HCT116 (cell line): ENCODE data around the gene DHRS13. TPM values are rescaled to one million over a fixed set of nuclear protein-coding genes. Genes with fewer than 3 reads are reported as not detected.

Experiments used
- ATAC-seq: fragments of 200-7000 bp; cut with Tn5 transposase; 2 replicates; pipeline ENCODE4 v1.9.1; 2020; ENCODE audit warnings: mild to moderate bottlenecking, moderate library complexity
- BruUV-seq: library from RNA; stranded (reverse); fragments of 400-500 nt; replicated peaks from 2 replicates; lab custom pipeline; 2021; lab: Mats Ljungman, UMichigan
- CTCF ChIA-PET: fragments of 300-600 bp; sonication (Branson Sonifier 250); formaldehyde crosslinking; loops from one replicate; lab custom pipeline; 2021; ENCODE audit warnings: antibody characterized with exemption; lab: Charles Lee
- POLR2A ChIA-PET: fragments of 300-600, 350-600 bp; sonication (Branson Sonifier 250); formaldehyde crosslinking; loops from one replicate; lab custom pipeline; 2021; ENCODE audit warnings: antibody characterized with exemption; lab: Charles Lee
- RAD21 ChIA-PET, 2 experiments: fragments of 300-600 bp; sonication (Branson Sonifier 250); formaldehyde crosslinking; loops; one replicate each; lab custom pipeline; 2023; ENCODE audit warnings: low total read pairs in 2 of 2; ENCODE audit not compliant: uncharacterized antibody in 2 of 2, unreplicated experiment in 2 of 2, low non-redundant PET in 1 of 2; lab: Charles Lee
- DNase-seq: peaks from one replicate; pipeline ENCODE4 v3.0.0-alpha.2; 2010; ENCODE audit warnings: low read depth, low spot score
- H2AFZ ChIP-seq: fragments of 200-600 bp; shearing (Covaris generic), sonication (generic); 2 replicates; pipeline ENCODE4 v1.6.1; 2017; ENCODE audit warnings: low read depth, mixed run types, mixed read lengths, antibody characterized with exemption, low read length; ENCODE audit not compliant: poor library complexity, severe bottlenecking
- H3K27ac ChIP-seq: 2 replicates; pipeline ENCODE4 v1.5.1; 2012; ENCODE audit warnings: low read depth, low read length
- H3K27me3 ChIP-seq: fragments of 200-600 bp; sonication (generic); 2 replicates; pipeline ENCODE4 v1.6.1; 2016; ENCODE audit warnings: mixed run types, low read length, mixed read lengths; ENCODE audit not compliant: insufficient read depth
- H3K36me3 ChIP-seq, 2 experiments: fragments of 200-500 bp in 1 of 2; fragments of 200-600 bp in 1 of 2; sonication (Bioruptor generic) in 1 of 2; sonication (generic) in 1 of 2; 2 replicates each; pipeline versions ENCODE4 v1.5.1 to v1.6.1; 2014 to 2016; ENCODE audit warnings: low read length in 2 of 2, inconsistent platforms in 1 of 2, mixed read lengths in 1 of 2, mixed run types in 1 of 2; ENCODE audit not compliant: insufficient read depth in 2 of 2, control insufficient read depth in 1 of 2
- H3K4me1 ChIP-seq, 2 experiments: fragments of 200-600 bp in 1 of 2; sonication (generic) in 1 of 2; 2 replicates each; pipeline versions ENCODE4 v1.5.1 to v1.6.1; 2012 to 2017; ENCODE audit warnings: low read length in 2 of 2, inconsistent platforms in 1 of 2, mild to moderate bottlenecking in 1 of 2, mixed read lengths in 1 of 2, mixed run types in 1 of 2, moderate library complexity in 1 of 2; ENCODE audit not compliant: insufficient read depth in 2 of 2, control insufficient read depth in 1 of 2
- H3K4me2 ChIP-seq: fragments of 200-600 bp; sonication (generic); 2 replicates; pipeline ENCODE4 v1.6.1; 2017; ENCODE audit warnings: mixed run types, low read length, mixed read lengths
- H3K4me3 ChIP-seq, 2 experiments: fragments of 200-600 bp in 1 of 2; sonication (generic) in 1 of 2; replicated peaks in 1 of 2; 2 replicates each; pipeline ENCODE4 v1.5.1; 2011 to 2016; ENCODE audit warnings: low read length in 2 of 2, control low read depth in 1 of 2, low read depth in 1 of 2, mild to moderate bottlenecking in 1 of 2, mixed read lengths in 1 of 2, mixed run types in 1 of 2
- H3K79me2 ChIP-seq: fragments of 200-600 bp; sonication (generic); 2 replicates; pipeline ENCODE4 v1.6.1; 2017; ENCODE audit warnings: mild to moderate bottlenecking, mixed run types, low read length, moderate library complexity, mixed read lengths; ENCODE audit not compliant: insufficient read depth
- H3K9ac ChIP-seq: fragments of 200-600 bp; sonication (generic); 2 replicates; pipeline ENCODE4 v1.6.1; 2016; ENCODE audit warnings: low read length, mixed read lengths
- H3K9me2 ChIP-seq: fragments of 200-600 bp; sonication (generic), shearing (Covaris generic); 2 replicates; pipeline ENCODE4 v1.6.1; 2017; ENCODE audit warnings: mixed run types, mild to moderate bottlenecking, moderate library complexity; ENCODE audit not compliant: insufficient read depth
- H3K9me3 ChIP-seq, 2 experiments: fragments of 200-500 bp in 1 of 2; fragments of 200-600 bp in 1 of 2; sonication (Bioruptor generic) in 1 of 2; sonication (generic) in 1 of 2; 2 replicates each; pipeline ENCODE4 v1.6.1; 2014 to 2017; ENCODE audit warnings: low read length in 2 of 2, mixed read lengths in 2 of 2, inconsistent platforms in 1 of 2, low read depth in 1 of 2, mild to moderate bottlenecking in 1 of 2, mixed run types in 1 of 2, moderate library complexity in 1 of 2; ENCODE audit not compliant: control insufficient read depth in 1 of 2, insufficient read depth in 1 of 2
- H4K20me1 ChIP-seq: fragments of 200-600 bp; sonication (generic), shearing (Covaris generic); 2 replicates; pipeline ENCODE4 v1.6.1; 2017; ENCODE audit warnings: mixed run types, mild to moderate bottlenecking, moderate library complexity; ENCODE audit not compliant: insufficient read depth
- RAD21 ChIP-seq: IDR thresholded peaks from 2 replicates; pipeline ENCODE4 v1.6.1; 2012; ENCODE audit warnings: low read depth, mild to moderate bottlenecking
- SIN3A ChIP-seq: IDR thresholded peaks from 2 replicates; pipeline ENCODE4 v1.6.1; 2012; ENCODE audit warnings: low read depth
- SP1 ChIP-seq: IDR thresholded peaks from 2 replicates; pipeline ENCODE4 v1.6.1; 2012; ENCODE audit warnings: low read depth
- ZNF274 ChIP-seq: fragments of 200-500 bp; sonication (Bioruptor generic); IDR thresholded peaks from 2 replicates; pipeline ENCODE4 v1.6.1; 2014; ENCODE audit warnings: mild to moderate bottlenecking, low read depth, low read length, inconsistent platforms
- intact Hi-C: fragments of 100-400 bp; cut with micrococcal nuclease; formaldehyde crosslinking; loops from 2 replicates; pipeline ENCODE4 v1.10.0; 2022
- total RNA-seq: library from RNA; stranded (reverse); gene quantifications from one replicate; pipeline ENCODE4 v1.2.1, GENCODE V29; 2021; ENCODE audit not compliant: unreplicated experiment
- TF ChIP-seq, protein P1 (sequence below): IDR thresholded peaks from 2 replicates; pipeline ENCODE4 v1.6.1; 2012; ENCODE audit warnings: low read depth

Gene DHRS13
- total RNA-seq, 1 experiment from 2014 or later = 13.5 TPM

DNA sequence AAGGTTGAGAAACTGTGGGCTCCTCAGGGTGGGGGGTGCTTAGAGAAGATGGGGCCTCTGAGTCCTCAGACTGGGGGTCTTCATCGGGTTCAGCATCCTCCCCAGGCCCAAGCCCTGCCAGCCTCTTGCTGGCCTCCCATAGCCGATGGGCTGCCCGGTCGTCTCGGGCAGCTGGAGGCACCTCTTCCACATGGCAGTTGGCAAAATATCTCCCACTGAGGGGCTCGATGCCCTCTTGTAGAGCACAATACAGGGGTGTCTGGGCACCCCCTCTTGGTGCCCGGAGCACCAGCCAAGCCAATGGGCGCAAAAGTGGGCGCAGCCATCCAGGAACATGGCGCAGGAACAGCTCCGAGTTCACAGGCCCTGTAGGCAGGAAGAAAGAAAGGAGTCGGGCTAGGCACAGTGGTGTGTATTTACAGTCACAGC, 4.3 kb downstream of the DHRS13 start:
- Histone ChIP-seq H3K36me3 (0 out of 4 replicates have a peak, but pooled peaks cover 0 to 6% of the 10 kb centered on the region in 2 experiments), H4K20me1 (no peaks in the 10 kb centered on the region), H3K4me1 (peaks cover 24 to 41% of the 10 kb centered on the region in 2 experiments; a peak in 3 of 4 replicates), H3K79me2 (peaks cover 25% of the 10 kb centered on the region), H3K9me3 (no peaks in the 10 kb centered on the region), H3K27me3 (no peaks in the 10 kb centered on the region), H3K4me2 (peak overlapping the region; percentile 89), H2AFZ (no peak overlapping the region), H3K9ac (no peak overlapping the region), H3K27ac (peak overlapping the region; percentile 97; the same call in 1 of the 2 replicates), H3K9me2 (no peaks in the 10 kb centered on the region), H3K4me3 (no peak overlapping the region)
- intact Hi-C loops = no loop called here
- CTCF ChIA-PET = interaction anchor here (1.2 to 1.9 kb wide), 4 partner anchors 135 to 172 kb away, joined by 3 to 7 read pairs (median 5); partner anchors contain the start of gene TLCD1
- BruUV-seq = no TSS peak
- RAD21 ChIA-PET = interaction anchor here in 1 of 2 experiments (1.1 kb wide), 1 partner anchor 171 kb away, joined by 4 read pairs; no protein-coding TSS in a partner anchor
- ATAC-seq (no peak), DNase-seq (no peak)
- POLR2A ChIA-PET = interaction anchor here (0.9 to 2.0 kb wide), 3 partner anchors 19 to 172 kb away, joined by 3 to 5 read pairs (median 4); partner anchors contain the start of genes PHF12 and TLCD1
- TF ChIP-seq ZNF274 (no peak), SIN3A (no peak), RAD21 (no peak), SP1 (no peak)
- TF ChIP-seq, protein P1, sequence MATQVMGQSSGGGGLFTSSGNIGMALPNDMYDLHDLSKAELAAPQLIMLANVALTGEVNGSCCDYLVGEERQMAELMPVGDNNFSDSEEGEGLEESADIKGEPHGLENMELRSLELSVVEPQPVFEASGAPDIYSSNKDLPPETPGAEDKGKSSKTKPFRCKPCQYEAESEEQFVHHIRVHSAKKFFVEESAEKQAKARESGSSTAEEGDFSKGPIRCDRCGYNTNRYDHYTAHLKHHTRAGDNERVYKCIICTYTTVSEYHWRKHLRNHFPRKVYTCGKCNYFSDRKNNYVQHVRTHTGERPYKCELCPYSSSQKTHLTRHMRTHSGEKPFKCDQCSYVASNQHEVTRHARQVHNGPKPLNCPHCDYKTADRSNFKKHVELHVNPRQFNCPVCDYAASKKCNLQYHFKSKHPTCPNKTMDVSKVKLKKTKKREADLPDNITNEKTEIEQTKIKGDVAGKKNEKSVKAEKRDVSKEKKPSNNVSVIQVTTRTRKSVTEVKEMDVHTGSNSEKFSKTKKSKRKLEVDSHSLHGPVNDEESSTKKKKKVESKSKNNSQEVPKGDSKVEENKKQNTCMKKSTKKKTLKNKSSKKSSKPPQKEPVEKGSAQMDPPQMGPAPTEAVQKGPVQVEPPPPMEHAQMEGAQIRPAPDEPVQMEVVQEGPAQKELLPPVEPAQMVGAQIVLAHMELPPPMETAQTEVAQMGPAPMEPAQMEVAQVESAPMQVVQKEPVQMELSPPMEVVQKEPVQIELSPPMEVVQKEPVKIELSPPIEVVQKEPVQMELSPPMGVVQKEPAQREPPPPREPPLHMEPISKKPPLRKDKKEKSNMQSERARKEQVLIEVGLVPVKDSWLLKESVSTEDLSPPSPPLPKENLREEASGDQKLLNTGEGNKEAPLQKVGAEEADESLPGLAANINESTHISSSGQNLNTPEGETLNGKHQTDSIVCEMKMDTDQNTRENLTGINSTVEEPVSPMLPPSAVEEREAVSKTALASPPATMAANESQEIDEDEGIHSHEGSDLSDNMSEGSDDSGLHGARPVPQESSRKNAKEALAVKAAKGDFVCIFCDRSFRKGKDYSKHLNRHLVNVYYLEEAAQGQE = no peak
